Measurements from ENCODE around the gene BIRC2. TPM values are rescaled to one million over a fixed set of nuclear protein-coding genes. Genes with fewer than 3 reads are reported as not detected.
A peak's percentile ranks its signal among the peaks of the same experiment; 100 is the strongest.

The BIRC2 gene
- total RNA-seq, 1 donor from 2014 or later = 46.0 TPM

GRCh38 chr11:102343809-102344208, 3.2 kb upstream of the BIRC2 start:
- Mint-ChIP-seq H3K27ac (ENCODE audit: unreplicated experiment) (no peak overlapping the region), H3K4me3 (ENCODE audit: unreplicated experiment) (no peak overlapping the region)
- DNase-seq (ENCODE audit: extremely low spot score, unreplicated experiment) = no peak

GRCh38 chr11:102345904-102346303, 1.1 kb upstream of the BIRC2 start:
- peak overlapping the region; percentile 96 for H3K4me3 Mint-ChIP-seq (ENCODE audit: unreplicated experiment)

More at GRCh38 chr11:102343809-102344208, 3.2 kb upstream of the BIRC2 start:
- Mint-ChIP-seq H3K4me1 (ENCODE audit: unreplicated experiment) (peaks cover 30% of the 10 kb centered on the region), H3K27me3 (ENCODE audit: unreplicated experiment) (no peaks in the 10 kb centered on the region), H3K36me3 (ENCODE audit: unreplicated experiment) (no peaks in the 10 kb centered on the region), H3K9me3 (ENCODE audit: unreplicated experiment) (no peaks in the 10 kb centered on the region)
- TF ChIP-seq CTCF (IDR thresholded peaks at IDR 0.05) = no peak

GRCh38 chr11:102346456-102346747, 612 bp upstream of the BIRC2 start:
- H3K36me3 Mint-ChIP-seq (ENCODE audit: unreplicated experiment) = peaks cover 2% of the 10 kb centered on the region
- H3K4me1 Mint-ChIP-seq (ENCODE audit: unreplicated experiment) = peaks cover 44% of the 10 kb centered on the region
- H3K9me3 Mint-ChIP-seq (ENCODE audit: unreplicated experiment) = no peaks in the 10 kb centered on the region
- no peak for DNase-seq (ENCODE audit: extremely low spot score, unreplicated experiment)
- TF ChIP-seq CTCF (IDR thresholded peaks at IDR 0.05) = no peak
- no peaks in the 10 kb centered on the region for H3K27me3 Mint-ChIP-seq (ENCODE audit: unreplicated experiment)
- peak overlapping the region; percentile 100 for H3K27ac Mint-ChIP-seq (ENCODE audit: unreplicated experiment)
- H3K4me3 Mint-ChIP-seq (ENCODE audit: unreplicated experiment) = peak overlapping the region; percentile 96

More at GRCh38 chr11:102345904-102346303, 1.1 kb upstream of the BIRC2 start:
- no peak for TF ChIP-seq CTCF (IDR thresholded peaks at IDR 0.05)
- H3K27me3 Mint-ChIP-seq (ENCODE audit: unreplicated experiment) = no peaks in the 10 kb centered on the region
- peak overlapping the region; percentile 100 for H3K27ac Mint-ChIP-seq (ENCODE audit: unreplicated experiment)
- H3K36me3 Mint-ChIP-seq (ENCODE audit: unreplicated experiment) = peaks cover under 1% of the 10 kb centered on the region
- DNase-seq (ENCODE audit: extremely low spot score, unreplicated experiment) = no peak
- H3K4me1 Mint-ChIP-seq (ENCODE audit: unreplicated experiment) = peaks cover 44% of the 10 kb centered on the region
- no peaks in the 10 kb centered on the region for H3K9me3 Mint-ChIP-seq (ENCODE audit: unreplicated experiment)

- H3K27me3 Mint-ChIP-seq (ENCODE audit: unreplicated experiment) = no peaks in the 10 kb centered on the region
- H3K36me3 Mint-ChIP-seq (ENCODE audit: unreplicated experiment) = peaks cover 7% of the 10 kb centered on the region
- peaks cover 43% of the 10 kb centered on the region for H3K4me1 Mint-ChIP-seq (ENCODE audit: unreplicated experiment)
- no peaks in the 10 kb centered on the region for H3K9me3 Mint-ChIP-seq (ENCODE audit: unreplicated experiment)
- TF ChIP-seq CTCF (IDR thresholded peaks at IDR 0.05) = no peak
- DNase-seq (ENCODE audit: extremely low spot score, unreplicated experiment) = no peak
- peak overlapping the region; percentile 100 for H3K27ac Mint-ChIP-seq (ENCODE audit: unreplicated experiment)
- H3K4me3 Mint-ChIP-seq (ENCODE audit: unreplicated experiment) = peak overlapping the region; percentile 96
These were observed 702 bp downstream of the BIRC2 start for GRCh38 chr11:102347462-102348370.

GRCh38 chr11:102357116-102357515, 10.1 kb downstream of the BIRC2 start:
- TF ChIP-seq CTCF (IDR thresholded peaks at IDR 0.05) = no peak
- no peak for DNase-seq (ENCODE audit: extremely low spot score, unreplicated experiment)
- Mint-ChIP-seq H3K9me3 (ENCODE audit: unreplicated experiment) (no peaks in the 10 kb centered on the region), H3K4me3 (ENCODE audit: unreplicated experiment) (no peak overlapping the region), H3K36me3 (ENCODE audit: unreplicated experiment) (peaks cover 58% of the 10 kb centered on the region), H3K27me3 (ENCODE audit: unreplicated experiment) (no peaks in the 10 kb centered on the region), H3K27ac (ENCODE audit: unreplicated experiment) (peak overlapping the region; percentile 2), H3K4me1 (ENCODE audit: unreplicated experiment) (peaks cover 19% of the 10 kb centered on the region)

Data from osteocyte (in vitro differentiated cells).